Activated CD4-positive, alpha-beta memory T cell treated with anti-CD3 and anti-CD28 coated beads for 36 hours (primary cell): Measurements from ENCODE around the gene MPO. TPM values are rescaled to one million over a fixed set of nuclear protein-coding genes. Genes with fewer than 3 reads are reported as not detected.

ENCODE experiments used
- CTCF ChIA-PET: fragments of 350-600 bp; sonication (Branson Sonifier 250); formaldehyde crosslinking; loops from one replicate; lab custom pipeline; 2021; ENCODE audit warnings: antibody characterized with exemption, inconsistent platforms; lab: Charles Lee
- POLR2A ChIA-PET: fragments of 350-600 bp; sonication (Branson Sonifier 250); formaldehyde crosslinking; loops from one replicate; lab custom pipeline; 2021; ENCODE audit warnings: antibody characterized with exemption; lab: Charles Lee
- DNase-seq: peaks from one replicate; pipeline ENCODE4 v3.0.0-alpha.2; 2020
- H3K27ac Mint-ChIP-seq: one replicate; pipeline ENCODE4 v1.8.0; 2021; ENCODE audit warnings: mixed read lengths
- H3K27me3 Mint-ChIP-seq: one replicate; pipeline ENCODE4 v1.8.0; 2021; ENCODE audit warnings: mixed read lengths
- H3K36me3 Mint-ChIP-seq: one replicate; pipeline ENCODE4 v1.8.0; 2021; ENCODE audit warnings: mixed read lengths
- H3K4me1 Mint-ChIP-seq: one replicate; pipeline ENCODE4 v1.8.0; 2021; ENCODE audit warnings: low read depth, mixed read lengths
- H3K4me3 Mint-ChIP-seq: one replicate; pipeline ENCODE4 v1.8.0; 2021; ENCODE audit warnings: mild to moderate bottlenecking, mixed read lengths
- H3K9me3 Mint-ChIP-seq: one replicate; pipeline ENCODE4 v1.8.0; 2021; ENCODE audit warnings: mixed read lengths
- intact Hi-C: fragments of 100-400 bp; cut with micrococcal nuclease; formaldehyde crosslinking; loops from one replicate; pipeline ENCODE4 v1.15.1; 2023
- total RNA-seq, 2 experiments: library from RNA; stranded (reverse); gene quantifications; one replicate each; pipeline ENCODE4 v1.2.3, GENCODE V29; 2021

The MPO gene
- total RNA-seq, 2 experiments from 2014 or later = 0.17 to 0.22 TPM

GRCh38 chr17:58265902-58266875, 14.5 kb downstream of the MPO start:
- Mint-ChIP-seq H3K27me3 (peaks cover 39% of the 10 kb centered on the region), H3K4me1 (no peaks in the 10 kb centered on the region), H3K4me3 (no peak overlapping the region), H3K9me3 (no peaks in the 10 kb centered on the region), H3K36me3 (no peaks in the 10 kb centered on the region), H3K27ac (no peak overlapping the region)
- intact Hi-C loops = no loop called here
- ChIA-PET CTCF (no interaction called here), POLR2A (no interaction called here)
- DNase-seq = no peak

- intact Hi-C loops = no loop called here
- Mint-ChIP-seq H3K9me3 (no peaks in the 10 kb centered on the region), H3K4me3 (no peak overlapping the region), H3K27me3 (peaks cover 45% of the 10 kb centered on the region), H3K36me3 (no peaks in the 10 kb centered on the region), H3K27ac (no peak overlapping the region), H3K4me1 (no peaks in the 10 kb centered on the region)
- ChIA-PET CTCF (no interaction called here), POLR2A (no interaction called here)
- no peak for DNase-seq
Measured at GRCh38 chr17:58265271-58265670, 15.5 kb downstream of the MPO start.

- no peak for DNase-seq
- H3K9me3 Mint-ChIP-seq = no peaks in the 10 kb centered on the region
- no peaks in the 10 kb centered on the region for H3K4me1 Mint-ChIP-seq
- H3K4me3 Mint-ChIP-seq = no peak overlapping the region
- H3K27me3 Mint-ChIP-seq = peaks cover 46% of the 10 kb centered on the region
- no peak overlapping the region for H3K27ac Mint-ChIP-seq
- H3K36me3 Mint-ChIP-seq = no peaks in the 10 kb centered on the region
- POLR2A ChIA-PET = no interaction called here
- intact Hi-C loops = no loop called here
- CTCF ChIA-PET = interaction anchor here (1.7 kb wide), 1 partner anchor 15 kb away, joined by 7 read pairs; no protein-coding TSS in a partner anchor
Measured at GRCh38 chr17:58264407-58265103, 16.2 kb downstream of the MPO start.

- H3K4me1 Mint-ChIP-seq = no peaks in the 10 kb centered on the region
- H3K9me3 Mint-ChIP-seq = no peaks in the 10 kb centered on the region
- no peak overlapping the region for H3K27ac Mint-ChIP-seq
- peaks cover 46% of the 10 kb centered on the region for H3K27me3 Mint-ChIP-seq
- no peak for DNase-seq
- ChIA-PET CTCF (interaction anchor here (1.7 kb wide), 1 partner anchor 14 kb away, joined by 7 read pairs; no protein-coding TSS in a partner anchor), POLR2A (no interaction called here)
- no peak overlapping the region for H3K4me3 Mint-ChIP-seq
- no peaks in the 10 kb centered on the region for H3K36me3 Mint-ChIP-seq
- intact Hi-C loops = no loop called here
Measured at GRCh38 chr17:58263773-58264172, 17.0 kb downstream of the MPO start.

- intact Hi-C loops = no loop called here
- ChIA-PET POLR2A (no interaction called here), CTCF (interaction anchor here (1.2 kb wide), 1 partner anchor 12 kb away, joined by 3 read pairs; no protein-coding TSS in a partner anchor)
- Mint-ChIP-seq H3K4me3 (no peak overlapping the region), H3K9me3 (no peaks in the 10 kb centered on the region), H3K4me1 (no peaks in the 10 kb centered on the region), H3K36me3 (no peaks in the 10 kb centered on the region), H3K27me3 (peaks cover 49% of the 10 kb centered on the region), H3K27ac (no peak overlapping the region)
- DNase-seq = no peak
Measured at GRCh38 chr17:58262149-58262548, 18.6 kb downstream of the MPO start.

- ChIA-PET CTCF (interaction anchor here (1.7 kb wide), 1 partner anchor 50 kb away, joined by 4 read pairs; no protein-coding TSS in a partner anchor), POLR2A (no interaction called here)
- Mint-ChIP-seq H3K36me3 (no peaks in the 10 kb centered on the region), H3K9me3 (no peaks in the 10 kb centered on the region), H3K27ac (no peak overlapping the region), H3K4me1 (peaks cover 6% of the 10 kb centered on the region), H3K4me3 (no peak overlapping the region), H3K27me3 (peaks cover 16% of the 10 kb centered on the region)
- no peak for DNase-seq
- intact Hi-C loops = no loop called here
Measured at GRCh38 chr17:58254803-58255202, 25.9 kb downstream of the MPO start.

GRCh38 chr17:58253082-58253481, 27.7 kb downstream of the MPO start:
- H3K4me1 Mint-ChIP-seq = peaks cover 13% of the 10 kb centered on the region
- peaks cover 21% of the 10 kb centered on the region for H3K27me3 Mint-ChIP-seq
- no peaks in the 10 kb centered on the region for H3K36me3 Mint-ChIP-seq
- no peaks in the 10 kb centered on the region for H3K9me3 Mint-ChIP-seq
- H3K4me3 Mint-ChIP-seq = no peak overlapping the region
- intact Hi-C loops = no loop called here
- H3K27ac Mint-ChIP-seq = no peak overlapping the region
- CTCF ChIA-PET = interaction anchor here (1.1 kb wide), 1 partner anchor 165 kb away, joined by 3 read pairs; the partner anchor contains the start of gene RNF43
- POLR2A ChIA-PET = no interaction called here
- no peak for DNase-seq

GRCh38 chr17:58252141-58252540, 28.6 kb downstream of the MPO start:
- DNase-seq = no peak
- peaks cover 13% of the 10 kb centered on the region for H3K4me1 Mint-ChIP-seq

GRCh38 chr17:58250344-58251011, 30.3 kb downstream of the MPO start:
- DNase-seq = no peak
- peaks cover 13% of the 10 kb centered on the region for H3K4me1 Mint-ChIP-seq
- no peaks in the 10 kb centered on the region for H3K36me3 Mint-ChIP-seq
- intact Hi-C loops = no loop called here
- H3K9me3 Mint-ChIP-seq = no peaks in the 10 kb centered on the region
- no peak overlapping the region for H3K4me3 Mint-ChIP-seq
- ChIA-PET CTCF (interaction anchor here (0.7 to 3.8 kb wide), 40 partner anchors 8 to 754 kb away, joined by 3 to 27 read pairs (median 5); partner anchors contain the start of genes DYNLL2, HSF5, LPO and MKS1), POLR2A (interaction anchor here (1.5 kb wide), 1 partner anchor 31 kb away, joined by 4 read pairs; the partner anchor contains the start of gene MKS1)
- no peak overlapping the region for H3K27ac Mint-ChIP-seq
- H3K27me3 Mint-ChIP-seq = peaks cover 19% of the 10 kb centered on the region

More at GRCh38 chr17:58252141-58252540, 28.6 kb downstream of the MPO start:
- CTCF ChIA-PET = interaction anchor here (1.0 kb wide), 1 partner anchor 52 kb away, joined by 3 read pairs; no protein-coding TSS in a partner anchor
- Mint-ChIP-seq H3K4me3 (no peak overlapping the region), H3K27me3 (peaks cover 19% of the 10 kb centered on the region), H3K27ac (no peak overlapping the region), H3K9me3 (no peaks in the 10 kb centered on the region), H3K36me3 (no peaks in the 10 kb centered on the region)
- POLR2A ChIA-PET = no interaction called here
- intact Hi-C loops = no loop called here

- Mint-ChIP-seq H3K36me3 (no peaks in the 10 kb centered on the region), H3K27ac (no peak overlapping the region), H3K4me1 (peaks cover 13% of the 10 kb centered on the region), H3K9me3 (no peaks in the 10 kb centered on the region), H3K27me3 (peaks cover 18% of the 10 kb centered on the region), H3K4me3 (peak overlapping the region; percentile 70)
- intact Hi-C loops = no loop called here
- ChIA-PET POLR2A (interaction anchor here (1.5 kb wide), 1 partner anchor 30 kb away, joined by 4 read pairs; the partner anchor contains the start of gene MKS1), CTCF (interaction anchor here (0.7 to 3.8 kb wide), 41 partner anchors 8 to 755 kb away, joined by 3 to 27 read pairs (median 5); partner anchors contain the start of genes DYNLL2, HSF5, LPO and MKS1)
- peak; percentile 83 for DNase-seq
Measured at GRCh38 chr17:58249270-58250133, 31.2 kb downstream of the MPO start.

GRCh38 chr17:58248955-58249269, 31.8 kb downstream of the MPO start:
- ChIA-PET POLR2A (interaction anchor here (1.5 kb wide), 1 partner anchor 30 kb away, joined by 4 read pairs; the partner anchor contains the start of gene MKS1), CTCF (interaction anchor here (1.1 to 3.8 kb wide), 18 partner anchors 9 to 239 kb away, joined by 3 to 27 read pairs (median 8); partner anchors contain the start of genes DYNLL2, HSF5, LPO and MKS1)
- Mint-ChIP-seq H3K9me3 (no peaks in the 10 kb centered on the region), H3K4me1 (peaks cover 13% of the 10 kb centered on the region), H3K36me3 (no peaks in the 10 kb centered on the region), H3K4me3 (no peak overlapping the region), H3K27me3 (peaks cover 22% of the 10 kb centered on the region), H3K27ac (no peak overlapping the region)
- DNase-seq = no peak
- intact Hi-C loops = no loop called here
